ENCODE measurements around the gene RMRP.

- TF ChIP-seq EP300 (IDR thresholded peaks at IDR 0.05; ENCODE audit: low read depth) (no peak), POLR2AphosphoS5 (IDR thresholded peaks at IDR 0.05) (no peak), CTCF (IDR thresholded peaks at IDR 0.05) (no peak)
Observed at GRCh38 chr9:35665471-35665818, 7.6 kb upstream of the RMRP start.

Measured in transverse colon (tissue), 4 donors.